NK-92 treated with Interleukin-12 subunit alpha and Interleukin-12 subunit beta, amount 100 ng/mL, for 24 hours (cell line): ENCODE results near the gene MYOF.

Experiments used
- DNase-seq: peaks from one replicate; lab custom pipeline; 2025; lab: John Stamatoyannopoulos, UW

Gene MYOF

DNA sequence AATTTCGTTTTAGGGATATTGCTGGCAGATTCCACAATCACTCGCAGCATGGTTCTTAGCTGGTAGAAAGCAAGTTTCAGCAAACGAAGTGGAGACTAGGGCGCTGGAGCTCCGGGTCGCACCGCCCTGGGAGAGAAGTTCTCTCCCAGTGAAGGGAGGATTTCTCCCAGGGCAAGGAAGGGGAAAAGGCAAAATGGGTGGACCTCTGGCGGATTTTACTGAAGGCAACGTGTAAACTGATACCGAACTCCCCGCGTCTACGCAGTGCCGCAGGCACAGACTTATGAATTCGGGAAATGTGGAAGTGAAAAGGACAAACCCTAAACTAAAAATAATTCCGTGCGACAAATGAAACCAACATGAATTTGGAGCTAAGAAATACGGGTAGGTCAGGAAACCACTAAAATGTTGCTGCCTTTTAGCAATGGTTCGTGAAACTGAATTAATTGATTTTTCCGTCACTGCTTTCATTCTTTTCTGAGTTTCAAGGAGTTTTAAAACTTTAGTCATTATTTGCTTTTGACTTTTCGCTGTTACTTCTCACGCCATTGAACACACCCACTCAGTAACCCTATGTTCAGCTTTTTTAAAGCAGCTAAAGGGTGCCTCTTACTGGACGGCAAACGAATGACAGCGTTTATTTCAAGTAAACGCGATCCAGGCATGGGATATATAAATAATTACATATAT is at the start of gene MYOF:
TSS of gene MYOF (minus strand) at position 190 of the 690 bp plus-strand sequence. CDS start at position 50, 140 bp downstream.
- DNase-seq: no peak

- DNase-seq: no peak
Measured at GRCh38 chr10:93518531-93518930, 36.4 kb upstream of the MYOF start.

DNA sequence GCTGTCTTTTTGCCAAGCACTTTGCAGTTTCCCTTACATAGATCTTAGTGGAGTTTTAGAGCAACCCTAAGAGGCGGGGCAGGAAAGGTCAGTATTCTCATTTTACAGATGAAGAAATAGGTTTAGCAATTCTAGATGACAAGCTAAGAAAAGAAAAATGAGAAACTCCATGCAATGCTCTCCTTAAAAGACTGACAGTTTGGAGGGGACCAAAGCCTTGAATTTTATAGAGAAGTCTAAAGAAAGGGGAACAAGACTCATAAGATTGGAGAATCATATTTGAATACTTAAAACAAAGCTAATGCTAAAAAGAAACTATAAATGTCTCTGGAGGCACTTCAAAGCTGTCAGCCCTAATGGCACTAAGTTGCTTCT is 33.9 kb upstream of the MYOF start:
- no peak for DNase-seq

DNA sequence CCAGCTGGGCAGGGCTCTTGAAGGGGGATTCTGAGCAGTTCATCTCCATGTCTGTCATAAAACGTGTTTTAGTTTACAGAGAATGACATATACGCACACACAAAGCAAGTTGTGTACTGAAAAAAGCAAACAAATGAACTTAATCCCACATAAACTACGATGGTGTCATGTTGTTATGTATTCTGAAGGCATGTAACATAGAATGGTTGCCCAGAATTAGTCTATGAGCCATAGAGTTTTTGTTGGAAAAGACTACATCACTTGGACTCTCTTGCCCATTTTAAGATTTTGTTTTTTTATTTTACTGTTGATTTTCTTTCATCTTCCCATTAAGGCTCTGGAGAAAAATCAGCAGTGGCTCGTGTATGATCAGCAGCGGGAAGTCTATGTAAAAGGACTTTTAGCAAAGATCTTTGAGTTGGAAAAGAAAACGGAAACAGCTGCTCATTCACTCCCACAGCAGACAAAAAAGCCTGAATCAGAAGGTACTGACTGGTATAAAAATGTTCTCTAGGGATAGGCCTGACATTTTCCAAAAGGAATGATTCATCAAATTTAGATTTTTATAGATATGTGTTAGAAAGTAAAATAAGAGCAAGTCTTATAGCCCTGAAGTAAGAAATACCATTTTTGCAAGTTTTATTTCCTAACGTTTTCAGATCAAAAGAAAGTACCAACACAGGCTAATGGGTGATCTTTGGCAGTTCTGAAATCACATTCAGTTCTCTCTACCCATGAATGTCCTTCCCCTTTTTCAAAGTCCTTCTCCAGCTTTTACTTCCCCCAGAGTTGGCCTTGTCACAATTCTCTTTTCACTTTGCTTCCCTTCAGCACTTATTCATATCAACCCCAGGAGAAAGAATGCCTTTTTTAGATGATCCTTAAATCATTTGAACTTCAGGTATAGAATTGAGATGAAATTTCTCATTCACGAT is 33.2 kb upstream of the MYOF start:
- no peak for DNase-seq

DNA sequence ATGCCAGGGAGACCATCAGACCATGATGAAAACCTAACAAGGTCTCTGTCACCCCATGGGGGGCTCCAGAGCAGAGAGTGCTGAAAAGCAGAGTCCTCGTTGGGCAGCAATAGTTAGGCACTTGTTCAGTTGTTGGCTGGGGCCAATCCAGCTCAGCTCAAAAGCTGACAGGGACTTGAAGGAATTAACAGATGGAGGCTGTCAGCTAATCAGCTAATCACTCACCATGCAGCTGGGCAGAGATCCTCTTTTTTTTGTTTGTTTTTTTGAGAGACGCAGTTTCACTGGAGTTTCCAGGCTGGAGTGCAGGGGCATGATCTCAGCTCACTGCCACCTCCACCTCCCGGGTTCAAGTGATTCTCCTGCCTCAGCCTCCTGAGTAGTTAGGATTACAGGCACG is 32.4 kb upstream of the MYOF start:
- DNase-seq: no peak

DNA sequence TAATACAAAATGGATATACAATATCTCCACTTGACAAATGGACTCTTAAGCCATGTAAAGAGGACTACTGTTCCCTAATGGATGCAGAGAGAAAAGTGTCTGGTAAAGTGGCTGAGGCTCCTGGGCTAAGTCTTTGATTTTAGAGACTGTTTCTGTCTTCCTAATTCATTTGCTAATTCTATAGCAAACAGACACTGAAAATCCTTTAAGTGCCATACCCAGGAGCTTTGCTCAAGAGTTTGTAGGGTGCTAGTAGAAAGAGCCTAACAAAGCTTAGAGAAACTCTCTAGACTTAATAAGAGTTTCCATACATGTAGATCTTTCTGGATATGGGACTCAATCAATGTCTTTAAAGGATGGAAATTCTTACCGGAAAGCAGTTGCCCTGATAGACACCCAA is 31.0 kb upstream of the MYOF start:
- no peak for DNase-seq

DNA sequence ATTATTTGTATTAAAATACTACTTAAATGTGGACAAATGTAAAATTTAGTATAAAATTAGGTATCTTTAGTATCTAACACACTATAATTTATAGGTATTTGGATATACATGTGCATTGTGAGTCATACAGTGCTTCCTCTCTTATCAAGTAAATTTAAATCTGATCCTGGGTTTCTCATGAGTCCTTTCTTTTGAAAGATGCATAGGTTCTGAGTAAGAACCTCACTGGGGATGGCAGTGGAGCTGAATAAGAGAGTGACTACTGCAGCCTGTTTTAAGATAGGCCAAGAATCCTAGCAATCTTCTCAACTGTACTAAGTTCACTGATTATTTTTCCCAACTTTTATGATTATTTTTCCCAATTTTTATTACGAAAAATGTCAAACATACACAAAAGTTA is 30.4 kb upstream of the MYOF start:
- no peak for DNase-seq

DNA sequence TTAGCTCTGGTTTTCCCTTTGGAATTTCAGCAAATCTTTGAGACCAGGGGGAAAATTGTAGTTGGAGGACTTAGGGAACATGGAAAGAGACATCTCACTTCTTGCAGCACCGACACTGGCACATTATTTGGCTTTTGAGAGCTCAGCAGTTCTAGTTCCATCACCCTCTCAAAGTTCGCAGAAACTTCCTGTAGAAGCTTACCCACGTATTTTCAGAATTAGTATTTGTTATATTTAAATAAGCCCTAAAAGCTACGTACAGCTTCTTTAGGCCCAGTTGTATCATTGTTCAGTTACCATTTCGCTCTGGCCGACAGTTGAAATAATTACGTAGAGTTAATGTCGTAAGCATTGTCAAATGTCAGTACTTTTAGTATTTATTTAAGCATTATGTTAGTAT is 27.7 kb upstream of the MYOF start:
- DNase-seq: no peak

DNA sequence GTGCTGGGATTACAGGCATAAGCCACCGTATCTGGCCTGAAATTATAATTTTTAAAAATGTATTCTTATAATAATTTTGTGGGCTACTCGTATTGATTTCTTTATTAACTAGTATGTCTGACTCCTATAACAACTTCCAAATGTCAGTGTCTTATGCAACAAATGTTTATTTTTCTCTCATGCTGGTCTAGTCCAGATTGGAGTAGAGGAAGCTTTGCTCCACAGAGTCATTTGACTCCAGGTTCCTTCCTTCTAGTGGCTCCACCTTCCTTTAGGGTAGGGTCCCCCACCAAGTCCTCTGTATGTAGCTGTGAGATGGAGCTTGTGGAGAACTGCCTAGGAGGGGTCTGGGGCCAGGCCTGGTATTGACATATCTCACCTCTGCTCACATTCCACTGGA is 22.9 kb upstream of the MYOF start:
- DNase-seq: no peak

- no peak for DNase-seq
Measured at GRCh38 chr10:93503075-93503474, 20.9 kb upstream of the MYOF start.

DNA sequence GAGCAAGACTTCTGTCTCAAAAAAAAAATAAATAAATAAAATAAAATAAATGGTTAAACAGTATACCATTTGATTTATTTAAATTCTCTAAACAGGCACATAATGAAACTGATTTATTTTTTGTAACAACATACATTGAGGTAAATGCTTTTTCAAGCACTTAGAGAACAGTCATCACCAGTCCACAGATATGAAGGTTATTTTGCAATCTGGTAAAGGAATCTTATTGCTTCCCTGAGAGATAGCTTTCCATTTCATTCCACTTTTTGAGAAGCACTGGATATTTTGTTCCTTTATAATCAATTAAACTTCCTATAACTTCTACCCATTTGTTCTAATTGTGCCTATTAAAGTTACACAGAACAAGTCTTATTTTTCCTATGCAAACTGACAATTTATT is 19.5 kb upstream of the MYOF start:
- DNase-seq: no peak

DNA sequence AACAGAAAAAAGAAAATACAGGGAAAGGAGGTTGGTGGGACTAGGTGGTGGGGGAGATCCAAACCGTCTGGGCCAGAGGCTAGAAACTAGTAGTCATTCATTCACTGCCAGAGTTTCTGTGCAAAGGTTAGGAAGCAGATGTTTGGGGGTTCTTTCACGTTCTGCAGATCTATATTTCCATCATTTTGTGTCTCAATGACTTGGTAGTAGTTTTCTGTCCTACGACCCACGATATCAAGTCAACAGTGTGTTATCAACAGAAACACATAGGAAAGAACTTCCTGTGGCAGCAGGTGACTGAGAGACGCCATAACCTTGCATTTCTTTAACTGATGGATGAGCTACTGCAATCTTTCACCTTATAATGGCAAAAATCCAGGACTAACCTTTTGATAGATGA is 16.0 kb upstream of the MYOF start:
- no peak for DNase-seq

GRCh38 chr10:93496322-93497041 is 14.3 kb upstream of the MYOF start, which contains the start of gene CEP55:
CEP55 (plus strand) TSS chr10:93496612; CDS start chr10:93500052, 3,440 bp downstream.
- peak; percentile 91 for DNase-seq

GRCh38 chr10:93495654-93496321 is 13.7 kb upstream of the MYOF start:
- no peak for DNase-seq

- DNase-seq: no peak
Measured at GRCh38 chr10:93494494-93494893, 12.4 kb upstream of the MYOF start.

GRCh38 chr10:93493162-93493561 is 11.0 kb upstream of the MYOF start:
- no peak for DNase-seq

DNA sequence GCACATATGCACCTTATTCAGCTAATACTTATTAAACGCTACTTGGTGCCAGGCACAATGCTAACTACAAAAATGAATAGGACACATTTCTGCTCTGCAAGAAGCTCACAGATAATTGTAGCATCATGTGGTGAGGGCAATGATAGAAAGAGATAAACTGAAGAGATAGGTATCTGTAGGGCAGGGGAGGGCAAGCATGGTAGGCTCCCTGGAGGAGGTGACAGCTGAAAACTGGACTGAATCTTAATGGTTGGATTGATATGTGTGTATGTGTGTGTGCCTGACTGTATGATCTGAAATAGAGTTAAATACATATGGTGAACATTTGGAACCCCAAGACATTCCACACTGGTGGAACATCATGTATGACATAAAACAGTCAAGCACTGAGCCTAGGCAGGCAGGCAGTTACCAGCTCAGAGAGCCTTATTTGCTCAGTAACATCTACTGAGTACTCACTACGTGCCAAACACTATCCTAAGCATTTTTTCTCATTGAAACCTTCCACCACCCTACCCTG is 9.5 kb upstream of the MYOF start:
- DNase-seq: no peak

DNA sequence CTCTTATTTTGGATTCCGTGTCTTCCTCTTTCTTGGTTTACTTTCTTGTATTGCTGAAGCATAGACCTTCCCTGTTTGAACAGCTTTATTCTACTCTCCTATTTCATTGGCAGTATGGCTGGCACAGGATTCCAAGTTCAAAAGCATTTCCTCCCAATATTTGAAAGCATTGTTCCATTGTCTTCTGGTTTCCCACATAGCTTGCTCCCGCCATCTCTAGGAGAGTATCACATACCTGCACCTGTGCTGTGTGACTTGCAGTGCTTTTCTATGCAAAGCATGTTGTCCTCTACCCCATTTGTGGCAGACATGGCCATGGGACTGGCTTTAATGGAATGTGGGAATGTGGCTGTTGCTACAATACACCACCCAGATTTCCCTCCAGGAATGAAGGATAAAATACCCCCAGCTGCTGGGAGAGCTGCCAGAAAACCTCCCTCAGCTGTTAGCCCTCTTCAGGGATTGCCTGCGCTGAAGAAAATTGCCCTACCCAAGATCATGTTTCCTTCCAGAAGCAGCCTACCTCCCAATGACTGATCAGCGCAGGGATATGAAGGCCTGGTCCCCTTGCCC is 6.9 kb upstream of the MYOF start:
- no peak for DNase-seq

DNA sequence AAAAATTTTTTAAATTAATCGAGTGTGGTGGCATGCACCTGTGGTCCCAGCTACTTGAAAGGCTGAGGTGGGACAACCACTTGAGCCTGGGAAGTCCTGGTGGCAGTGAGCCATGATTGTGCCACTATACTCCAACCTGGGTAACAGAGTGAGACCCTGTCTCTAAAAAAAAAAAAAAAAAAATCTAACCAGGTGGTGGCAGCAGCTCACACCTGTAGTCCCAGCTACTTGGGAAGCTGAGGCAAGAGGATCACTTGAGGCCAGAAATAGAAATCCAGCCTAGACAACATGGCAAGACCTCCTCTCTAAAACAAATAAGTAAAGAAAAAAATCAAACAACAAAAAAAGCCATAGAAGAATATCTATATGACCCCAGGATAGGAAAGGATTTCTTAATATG is 3.6 kb upstream of the MYOF start:
- DNase-seq: no peak

GRCh38 chr10:93481637-93482144 is 443 bp downstream of the MYOF start:
- DNase-seq: no peak

DNA sequence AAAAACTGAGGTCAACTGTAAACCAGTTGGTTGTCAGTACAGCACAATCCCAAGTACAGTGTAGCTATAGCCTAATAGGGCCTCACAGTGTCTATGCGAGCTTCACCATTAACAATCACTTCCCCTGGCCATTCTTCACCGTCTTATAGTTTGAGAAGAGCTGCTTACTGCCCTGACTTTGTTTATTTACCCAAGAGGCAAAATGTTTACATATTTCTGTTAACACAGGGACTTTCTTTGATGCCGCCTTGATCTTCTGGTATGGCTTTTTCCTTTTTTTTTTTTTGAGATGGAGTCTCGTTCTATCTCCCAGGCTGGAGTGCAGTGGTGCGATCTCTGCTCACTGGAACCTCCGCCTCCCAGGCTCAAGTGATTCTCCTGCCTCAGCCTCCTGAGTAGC is 3.3 kb downstream of the MYOF start:
- DNase-seq: no peak
